GM19025 (cell line): ENCODE results near the gene TUT7.
A peak's percentile ranks its signal among the peaks of the same experiment; 100 is the strongest.

Source experiments
- ATAC-seq: cut with Tn5 transposase; IDR thresholded peaks from one replicate; pipeline ENCODE4 v1.9.1; 2021; ENCODE audit warnings: mild to moderate bottlenecking, low read depth, moderate library complexity; ENCODE audit not compliant: unreplicated experiment

Gene TUT7

GRCh38 chr9:86272221-86272620 lies 82.0 kb downstream of the TUT7 start:
- ATAC-seq: no peak

- no peak for ATAC-seq
Observed at GRCh38 chr9:86263876-86264275, 90.3 kb downstream of the TUT7 start.

- ATAC-seq: no peak
Observed at GRCh38 chr9:86262492-86262891, 91.7 kb downstream of the TUT7 start.

- ATAC-seq: no peak
Observed at GRCh38 chr9:86259557-86259956, 94.7 kb downstream of the TUT7 start, which contains the start of gene C9orf153. Gene C9orf153 (minus strand): TSS chr9:86259657. CDS start chr9:86229603, 30,054 bp downstream.

GRCh38 chr9:86257391-86257790 lies 96.8 kb downstream of the TUT7 start:
- no peak for ATAC-seq

GRCh38 chr9:86256653-86257052 lies 97.6 kb downstream of the TUT7 start:
- ATAC-seq: no peak

GRCh38 chr9:86253577-86253976 lies 100.6 kb downstream of the TUT7 start:
- no peak for ATAC-seq

GRCh38 chr9:86252870-86253269 lies 101.3 kb downstream of the TUT7 start:
- no peak for ATAC-seq

GRCh38 chr9:86250123-86250522 lies 104.1 kb downstream of the TUT7 start:
- no peak for ATAC-seq

- no peak for ATAC-seq
Observed at GRCh38 chr9:86248746-86249145, 105.5 kb downstream of the TUT7 start.

- ATAC-seq: peak; percentile 86
Observed at GRCh38 chr9:86246752-86247161, 107.5 kb downstream of the TUT7 start.

- no peak for ATAC-seq
Observed at GRCh38 chr9:86242071-86242470, 112.1 kb downstream of the TUT7 start.

- ATAC-seq: no peak
Observed at GRCh38 chr9:86241216-86241615, 113.0 kb downstream of the TUT7 start.

- ATAC-seq: no peak
Observed at GRCh38 chr9:86238861-86239770, 115.1 kb downstream of the TUT7 start.
